B cell (primary cell): ENCODE measurements around the gene FUS.

Experiments used
- EZH2 ChIP-seq: IDR thresholded peaks from 2 replicates; pipeline ENCODE4 v1.6.1; 2012; ENCODE audit warnings: borderline replicate concordance, low read depth, mild to moderate bottlenecking, moderate library complexity, low read length; ENCODE audit not compliant: insufficient read depth, poor library complexity, severe bottlenecking
- TF ChIP-seq, protein P1 (sequence below): fragments of 200-600 bp; IDR thresholded peaks from one replicate; pipeline ENCODE4 v1.8.0; 2022; ENCODE audit warnings: antibody characterized with exemption, mild to moderate bottlenecking

DNA sequence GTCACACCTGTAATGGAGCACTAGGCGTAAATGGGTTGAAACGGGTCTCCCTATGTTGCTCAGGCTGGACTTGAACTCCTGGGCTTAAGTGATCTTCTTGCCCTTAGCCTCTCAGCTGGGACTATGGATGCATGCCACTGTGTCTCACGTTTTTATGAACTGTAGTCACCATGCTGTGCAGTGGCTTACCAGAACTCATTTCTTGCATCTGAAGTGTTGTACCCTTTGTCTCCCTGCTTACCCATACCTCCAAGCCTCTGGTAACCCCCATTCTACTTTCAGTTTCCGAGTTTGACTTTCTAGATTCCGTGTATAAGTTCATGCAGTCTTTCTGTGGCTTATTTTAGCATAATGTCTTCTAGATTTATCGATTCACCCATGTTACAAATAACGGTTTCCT, 15.0 kb downstream of the FUS start:
- TF ChIP-seq, protein P1, sequence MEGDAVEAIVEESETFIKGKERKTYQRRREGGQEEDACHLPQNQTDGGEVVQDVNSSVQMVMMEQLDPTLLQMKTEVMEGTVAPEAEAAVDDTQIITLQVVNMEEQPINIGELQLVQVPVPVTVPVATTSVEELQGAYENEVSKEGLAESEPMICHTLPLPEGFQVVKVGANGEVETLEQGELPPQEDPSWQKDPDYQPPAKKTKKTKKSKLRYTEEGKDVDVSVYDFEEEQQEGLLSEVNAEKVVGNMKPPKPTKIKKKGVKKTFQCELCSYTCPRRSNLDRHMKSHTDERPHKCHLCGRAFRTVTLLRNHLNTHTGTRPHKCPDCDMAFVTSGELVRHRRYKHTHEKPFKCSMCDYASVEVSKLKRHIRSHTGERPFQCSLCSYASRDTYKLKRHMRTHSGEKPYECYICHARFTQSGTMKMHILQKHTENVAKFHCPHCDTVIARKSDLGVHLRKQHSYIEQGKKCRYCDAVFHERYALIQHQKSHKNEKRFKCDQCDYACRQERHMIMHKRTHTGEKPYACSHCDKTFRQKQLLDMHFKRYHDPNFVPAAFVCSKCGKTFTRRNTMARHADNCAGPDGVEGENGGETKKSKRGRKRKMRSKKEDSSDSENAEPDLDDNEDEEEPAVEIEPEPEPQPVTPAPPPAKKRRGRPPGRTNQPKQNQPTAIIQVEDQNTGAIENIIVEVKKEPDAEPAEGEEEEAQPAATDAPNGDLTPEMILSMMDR = no peak
- TF ChIP-seq EZH2 = no peak
